Amygdala (tissue), 56 donors: ENCODE data around the gene OSBP2.
A peak's percentile ranks its signal among the peaks of the same experiment; 100 is the strongest.

Source experiments
- DNase-seq, 56 donors: peaks; one replicate each; lab custom pipeline; 2025; lab: John Stamatoyannopoulos, UW

The OSBP2 gene

GRCh38 chr22:30802202-30803166 is 107.8 kb downstream of the OSBP2 start:
- peak in 50 of 56 donors; percentile 7 to 82 (median 52) for DNase-seq

- no peak for DNase-seq
These were observed 109.0 kb downstream of the OSBP2 start for GRCh38 chr22:30803679-30804078.

- DNase-seq: no peak
These were observed 110.0 kb downstream of the OSBP2 start for GRCh38 chr22:30804626-30805025.

- no peak for DNase-seq
These were observed 111.8 kb downstream of the OSBP2 start for GRCh38 chr22:30806391-30806861.

- no peak for DNase-seq
These were observed 114.4 kb downstream of the OSBP2 start for GRCh38 chr22:30809086-30809485.

- DNase-seq: no peak
These were observed 115.4 kb downstream of the OSBP2 start for GRCh38 chr22:30810105-30810504.

GRCh38 chr22:30813936-30814335 is 119.3 kb downstream of the OSBP2 start:
- DNase-seq: no peak

- no peak for DNase-seq
These were observed 121.7 kb downstream of the OSBP2 start for GRCh38 chr22:30816413-30816812.

GRCh38 chr22:30821381-30821780 is 126.7 kb downstream of the OSBP2 start:
- no peak for DNase-seq

GRCh38 chr22:30821863-30822215 is 127.2 kb downstream of the OSBP2 start:
- no peak for DNase-seq

- DNase-seq: peak in 4 of 56 donors; percentile 8 to 30 (median 24)
These were observed 127.7 kb downstream of the OSBP2 start for GRCh38 chr22:30822216-30823014.

GRCh38 chr22:30823015-30823370 is 128.3 kb downstream of the OSBP2 start:
- DNase-seq: no peak

GRCh38 chr22:30824096-30824495 is 129.4 kb downstream of the OSBP2 start:
- no peak for DNase-seq

- DNase-seq: no peak
These were observed 130.0 kb downstream of the OSBP2 start for GRCh38 chr22:30824711-30825110.

GRCh38 chr22:30825711-30826505 is 131.2 kb downstream of the OSBP2 start:
- DNase-seq: no peak

- no peak for DNase-seq
These were observed 132.1 kb downstream of the OSBP2 start for GRCh38 chr22:30826670-30827355.

GRCh38 chr22:30827646-30828045 is 133.0 kb downstream of the OSBP2 start:
- no peak for DNase-seq

GRCh38 chr22:30828187-30829155 is 133.8 kb downstream of the OSBP2 start:
- DNase-seq: no peak
